ENCODE results near the gene SPATA20.

SPATA20 gene

GRCh38 chr17:50604513-50604912 lies 57.5 kb downstream of the SPATA20 start:
- DNase-seq: no peak

DNA sequence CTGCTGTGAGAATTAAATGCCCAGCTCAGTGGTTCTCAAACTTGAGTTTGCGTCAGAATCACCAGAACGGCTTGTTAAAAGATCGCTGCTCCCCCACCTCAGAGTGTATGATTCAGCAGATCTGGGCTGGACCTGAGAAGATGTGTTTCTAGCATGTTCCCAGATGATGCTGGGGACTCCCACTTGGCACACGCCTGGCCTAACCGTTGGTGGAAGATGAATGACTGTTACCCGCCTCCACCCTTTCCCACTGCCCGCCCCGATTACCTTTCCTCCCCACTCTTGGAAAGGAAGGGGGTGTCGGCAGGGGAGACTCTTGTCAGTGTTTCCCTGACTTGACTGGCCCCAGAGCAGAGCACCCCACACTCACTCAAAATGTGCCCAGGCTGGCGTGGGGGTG lies 58.5 kb downstream of the SPATA20 start:
- DNase-seq: no peak
